ENCODE measurements around the gene RASSF5. TPM values are rescaled to one million over a fixed set of nuclear protein-coding genes. Genes with fewer than 3 reads are reported as not detected.
A peak's percentile ranks its signal among the peaks of the same experiment; 100 is the strongest.

Gene RASSF5
- polyA plus RNA-seq, 1 donor from 2014 or later, result 4.0 TPM

GRCh38 chr1:206558794-206559671 is 51.7 kb downstream of the RASSF5 start:
- Histone ChIP-seq H3K9me2 (ENCODE audit: insufficient read depth, low read length) (no peaks in the 10 kb centered on the region), H3K36me3 (ENCODE audit: insufficient read depth, low read length) (no peaks in the 10 kb centered on the region), H4K20me1 (ENCODE audit: insufficient read depth) (no peaks in the 10 kb centered on the region), H3K27me3 (ENCODE audit: insufficient read depth, low read depth, low read length) (no peaks in the 10 kb centered on the region), H3K4me3 (ENCODE audit: low read length) (peak overlapping the region; percentile 76), H3K9me3 (ENCODE audit: low read length) (no peaks in the 10 kb centered on the region), H3K79me2 (replicated peaks; ENCODE audit: insufficient read depth, low read length) (no peaks in the 10 kb centered on the region), H2AFZ (ENCODE audit: low read depth, low read length) (no peak overlapping the region), H3K9ac (ENCODE audit: low read length) (peak overlapping the region; percentile 50), H3K27ac (ENCODE audit: low read length) (peak overlapping the region; percentile 79), H3K4me2 (ENCODE audit: low read length) (peak overlapping the region; percentile 45), H3F3A (ENCODE audit: insufficient read depth, low read length, poor library complexity, severe bottlenecking) (no peaks in the 10 kb centered on the region)
- TF ChIP-seq RAD21 (conservative IDR thresholded peaks at IDR 0.05) (no peak), CTCF (IDR thresholded peaks at IDR 0.05; ENCODE audit: poor library complexity, severe bottlenecking) (no peak), EP300 (conservative IDR thresholded peaks at IDR 0.05; ENCODE audit: poor library complexity, severe bottlenecking) (no peak), TAF1 (IDR thresholded peaks at IDR 0.05; ENCODE audit: low read depth) (no peak), POLR2AphosphoS5 (IDR thresholded peaks at IDR 0.05) (no peak), MXI1 (conservative IDR thresholded peaks at IDR 0.05; ENCODE audit: poor library complexity, severe bottlenecking) (no peak), SMC3 (conservative IDR thresholded peaks at IDR 0.05; ENCODE audit: poor library complexity) (no peak), EZH2 (IDR thresholded peaks at IDR 0.05; ENCODE audit: borderline replicate concordance, insufficient read depth, low read length, poor library complexity, severe bottlenecking) (no peak)
- TF ChIP-seq, protein P1, sequence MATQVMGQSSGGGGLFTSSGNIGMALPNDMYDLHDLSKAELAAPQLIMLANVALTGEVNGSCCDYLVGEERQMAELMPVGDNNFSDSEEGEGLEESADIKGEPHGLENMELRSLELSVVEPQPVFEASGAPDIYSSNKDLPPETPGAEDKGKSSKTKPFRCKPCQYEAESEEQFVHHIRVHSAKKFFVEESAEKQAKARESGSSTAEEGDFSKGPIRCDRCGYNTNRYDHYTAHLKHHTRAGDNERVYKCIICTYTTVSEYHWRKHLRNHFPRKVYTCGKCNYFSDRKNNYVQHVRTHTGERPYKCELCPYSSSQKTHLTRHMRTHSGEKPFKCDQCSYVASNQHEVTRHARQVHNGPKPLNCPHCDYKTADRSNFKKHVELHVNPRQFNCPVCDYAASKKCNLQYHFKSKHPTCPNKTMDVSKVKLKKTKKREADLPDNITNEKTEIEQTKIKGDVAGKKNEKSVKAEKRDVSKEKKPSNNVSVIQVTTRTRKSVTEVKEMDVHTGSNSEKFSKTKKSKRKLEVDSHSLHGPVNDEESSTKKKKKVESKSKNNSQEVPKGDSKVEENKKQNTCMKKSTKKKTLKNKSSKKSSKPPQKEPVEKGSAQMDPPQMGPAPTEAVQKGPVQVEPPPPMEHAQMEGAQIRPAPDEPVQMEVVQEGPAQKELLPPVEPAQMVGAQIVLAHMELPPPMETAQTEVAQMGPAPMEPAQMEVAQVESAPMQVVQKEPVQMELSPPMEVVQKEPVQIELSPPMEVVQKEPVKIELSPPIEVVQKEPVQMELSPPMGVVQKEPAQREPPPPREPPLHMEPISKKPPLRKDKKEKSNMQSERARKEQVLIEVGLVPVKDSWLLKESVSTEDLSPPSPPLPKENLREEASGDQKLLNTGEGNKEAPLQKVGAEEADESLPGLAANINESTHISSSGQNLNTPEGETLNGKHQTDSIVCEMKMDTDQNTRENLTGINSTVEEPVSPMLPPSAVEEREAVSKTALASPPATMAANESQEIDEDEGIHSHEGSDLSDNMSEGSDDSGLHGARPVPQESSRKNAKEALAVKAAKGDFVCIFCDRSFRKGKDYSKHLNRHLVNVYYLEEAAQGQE (IDR thresholded peaks at IDR 0.05; ENCODE audit: borderline replicate concordance), result no peak

- Histone ChIP-seq H3K79me2 (replicated peaks; ENCODE audit: insufficient read depth, low read length) (no peaks in the 10 kb centered on the region), H3F3A (ENCODE audit: insufficient read depth, low read length, poor library complexity, severe bottlenecking) (no peaks in the 10 kb centered on the region), H3K36me3 (ENCODE audit: insufficient read depth, low read length) (no peaks in the 10 kb centered on the region), H3K4me2 (ENCODE audit: low read length) (peak overlapping the region; percentile 45), H3K9ac (ENCODE audit: low read length) (peak overlapping the region; percentile 50), H3K9me3 (ENCODE audit: low read length) (no peaks in the 10 kb centered on the region), H3K9me2 (ENCODE audit: insufficient read depth, low read length) (no peaks in the 10 kb centered on the region), H2AFZ (ENCODE audit: low read depth, low read length) (no peak overlapping the region), H3K27me3 (ENCODE audit: insufficient read depth, low read depth, low read length) (no peaks in the 10 kb centered on the region), H3K4me3 (ENCODE audit: low read length) (peak overlapping the region; percentile 76), H3K27ac (ENCODE audit: low read length) (peak overlapping the region; percentile 79), H4K20me1 (ENCODE audit: insufficient read depth) (no peaks in the 10 kb centered on the region)
- TF ChIP-seq SMC3 (conservative IDR thresholded peaks at IDR 0.05; ENCODE audit: poor library complexity), result no peak
- TF ChIP-seq, protein P1 (IDR thresholded peaks at IDR 0.05; ENCODE audit: borderline replicate concordance), result no peak
- no peak for TF ChIP-seq EZH2 (IDR thresholded peaks at IDR 0.05; ENCODE audit: borderline replicate concordance, insufficient read depth, low read length, poor library complexity, severe bottlenecking)
- no peak for TF ChIP-seq RAD21 (conservative IDR thresholded peaks at IDR 0.05)
- TF ChIP-seq TAF1 (IDR thresholded peaks at IDR 0.05; ENCODE audit: low read depth), result no peak
- no peak for TF ChIP-seq MXI1 (conservative IDR thresholded peaks at IDR 0.05; ENCODE audit: poor library complexity, severe bottlenecking)
- no peak for TF ChIP-seq EP300 (conservative IDR thresholded peaks at IDR 0.05; ENCODE audit: poor library complexity, severe bottlenecking)
- TF ChIP-seq CTCF (IDR thresholded peaks at IDR 0.05; ENCODE audit: poor library complexity, severe bottlenecking), result no peak
- no peak for TF ChIP-seq POLR2AphosphoS5 (IDR thresholded peaks at IDR 0.05)
Observed at GRCh38 chr1:206559672-206559995, 52.3 kb downstream of the RASSF5 start.

Data from neural cell (in vitro differentiated cells).